GM12878 (cell line): ENCODE measurements around the gene PCARE. TPM values are rescaled to one million over a fixed set of nuclear protein-coding genes. Genes with fewer than 3 reads are reported as not detected.

Experiments used
- ATAC-seq: fragments of 200-7000 bp; cut with Tn5 transposase; 3 replicates; pipeline ENCODE4 v1.9.1; 2020; ENCODE audit warnings: mild to moderate bottlenecking, moderate library complexity
- BruUV-seq: library from RNA; stranded (reverse); fragments of 400-500 nt; replicated peaks from 2 replicates; lab custom pipeline; 2021; lab: Mats Ljungman, UMichigan
- CTCF ChIA-PET: fragments of 300-600 bp; sonication (Branson Sonifier 250); formaldehyde crosslinking; extraction: SDS; loops from one replicate; lab custom pipeline; 2021; ENCODE audit warnings: inconsistent platforms; lab: Yijun Ruan, JAX
- POLR2A ChIA-PET: fragments of 350-600 bp; formaldehyde crosslinking; extraction: SDS; loops from one replicate; lab custom pipeline; 2021; ENCODE audit warnings: inconsistent platforms; lab: Charles Lee
- RAD21 ChIA-PET: fragments of 300-600 bp; sonication (Branson Sonifier 250); formaldehyde crosslinking; loops from one replicate; lab custom pipeline; 2023; ENCODE audit warnings: antibody characterized with exemption; ENCODE audit not compliant: unreplicated experiment; lab: Charles Lee
- SMC1A ChIA-PET: fragments of 300-600 bp; sonication (Branson Sonifier 250); formaldehyde crosslinking; loops from one replicate; lab custom pipeline; 2023; ENCODE audit not compliant: unreplicated experiment, uncharacterized antibody; lab: Charles Lee
- DNase-seq: peaks from one replicate; pipeline ENCODE4 v3.0.0-alpha.2; 2011; ENCODE audit warnings: low read depth, low spot score
- FAIRE-seq: peaks from 3 replicates; lab custom pipeline; 2011; peaks lifted over from hg19 to GRCh38; lab: Jason Lieb, UNC
- H2AFZ ChIP-seq: 2 replicates; pipeline ENCODE4 v1.6.0; 2011; ENCODE audit warnings: low read depth, low read length, control low read depth; ENCODE audit not compliant: control insufficient read depth
- H3K27ac ChIP-seq: 2 replicates; pipeline ENCODE4 v1.5.1; 2011; ENCODE audit warnings: control low read depth; ENCODE audit not compliant: control insufficient read depth, insufficient read depth
- H3K27me3 ChIP-seq, 2 experiments: replicated peaks in 1 of 2; 2 replicates each; pipeline versions ENCODE4 v1.6.0 to v1.6.1; 2011; ENCODE audit warnings: low read length in 1 of 2; ENCODE audit not compliant: control insufficient read depth in 2 of 2, insufficient read depth in 2 of 2
- H3K36me3 ChIP-seq, 2 experiments: 2 replicates each; pipeline ENCODE4 v1.5.1; 2011; ENCODE audit warnings: low read length in 1 of 2; ENCODE audit not compliant: control insufficient read depth in 2 of 2, insufficient read depth in 2 of 2
- H3K4me1 ChIP-seq: 2 replicates; pipeline ENCODE4 v1.6.1; 2011; ENCODE audit warnings: mild to moderate bottlenecking, low read length, moderate library complexity, mixed read lengths; ENCODE audit not compliant: control insufficient read depth, insufficient read depth
- H3K4me2 ChIP-seq: 2 replicates; pipeline ENCODE4 v1.6.0; 2011; ENCODE audit warnings: control low read depth; ENCODE audit not compliant: control insufficient read depth, insufficient read depth
- H3K4me3 ChIP-seq: fragments of 200-600 bp; sonication (generic); 2 replicates; pipeline ENCODE4 v1.5.1; 2016
- H3K79me2 ChIP-seq: 2 replicates; pipeline ENCODE4 v1.6.0; 2011; ENCODE audit warnings: low read length; ENCODE audit not compliant: control insufficient read depth, insufficient read depth
- H3K9ac ChIP-seq: 2 replicates; pipeline ENCODE4 v1.8.0; 2011; ENCODE audit warnings: low read length, control low read depth, mixed read lengths; ENCODE audit not compliant: control insufficient read depth, insufficient read depth
- H3K9me3 ChIP-seq: replicated peaks from 3 replicates; pipeline ENCODE4 v1.5.1; 2011; ENCODE audit warnings: mild to moderate bottlenecking, low read length; ENCODE audit not compliant: control insufficient read depth, insufficient read depth
- H4K20me1 ChIP-seq: 2 replicates; pipeline ENCODE4 v1.6.0; 2011; ENCODE audit not compliant: control insufficient read depth, insufficient read depth
- EZH2 ChIP-seq: IDR thresholded peaks from 2 replicates; pipeline ENCODE4 v1.6.1; 2012; ENCODE audit warnings: low read depth, mild to moderate bottlenecking, control low read depth, inconsistent platforms, low read length, borderline replicate concordance; ENCODE audit not compliant: control insufficient read depth
- HDAC6 ChIP-seq: fragments of 200-600 bp; sonication (generic); IDR thresholded peaks from one replicate; pipeline ENCODE4 v1.8.0; 2017; ENCODE audit warnings: antibody characterized with exemption; ENCODE audit not compliant: unreplicated experiment
- SIN3A ChIP-seq: IDR thresholded peaks from 2 replicates; pipeline ENCODE4 v1.6.1; 2012; ENCODE audit warnings: low read depth, low read length, improper control_type of control experiment
- SIX5 ChIP-seq: IDR thresholded peaks from 2 replicates; pipeline ENCODE4 v1.6.1; 2011; ENCODE audit warnings: mild to moderate bottlenecking, low read depth, low read length, moderate library complexity; ENCODE audit not compliant: severe bottlenecking
- TCF7 ChIP-seq: IDR thresholded peaks from 2 replicates; pipeline ENCODE4 v1.6.1; 2014; ENCODE audit warnings: antibody characterized with exemption, borderline replicate concordance
- WGBS: methylation state at CpG from one replicate; pipeline ENCODE4 v1.1.6; 2016; ENCODE audit warnings: low lambda C conversion rate; ENCODE audit not compliant: insufficient replicate concordance, insufficient coverage; ENCODE audit errors: missing lambda C conversion rate; 5-methylcytosine and 5-hydroxymethylcytosine counted together
- in situ Hi-C: fragments of 300-500 bp; cut with MboI; formaldehyde crosslinking; loops from 9 replicates; pipeline ENCODE4 v1.14.3; 2018; ENCODE audit warnings: mixed read lengths
- intact Hi-C: fragments of 100-400 bp; cut with micrococcal nuclease; formaldehyde crosslinking; loops from one replicate; pipeline ENCODE4 v1.14.2; 2022; ENCODE audit not compliant: unreplicated experiment
- polyA plus RNA-seq, 11 experiments: library from polyadenylated mRNA; depleted of rRNA in 4 of 11; unstranded in 6 of 11; stranded (reverse) in 5 of 11; fragments of >200 nt; fragmentation: Nextera tagmentation in 4 of 11; fragmentation: Illumina TruSeq in 1 of 11; extraction: Ambion mirVana in 4 of 11; extraction: Trizol in 1 of 11; gene quantifications; 1 replicate in 1 of 11; 2 replicates in 10 of 11; pipeline versions ENCODE4 v1.2.1 to v1.2.3, GENCODE V29; 2011 to 2016; ENCODE audit warnings: inconsistent platforms in 2 of 11, missing spikeins in 2 of 11, low read depth in 1 of 11
- total RNA-seq, 4 experiments: library from RNA; depleted of rRNA in 3 of 4; stranded (reverse); fragments of >200 nt in 3 of 4; fragmentation: Illumina TruSeq in 1 of 4; extraction: Trizol in 1 of 4; gene quantifications; 2 replicates each; pipeline versions ENCODE4 v1.2.1 to v1.2.3, GENCODE V29; 2013 to 2021
- TF ChIP-seq, protein P1 (sequence below): fragments of 450-650 bp; IDR thresholded peaks from 2 replicates; pipeline ENCODE4 v1.6.1; 2014; ENCODE audit warnings: mild to moderate bottlenecking
- TF ChIP-seq, protein P2 (sequence below): fragments of 450-650 bp; IDR thresholded peaks from 2 replicates; pipeline ENCODE4 v1.6.1; 2016; ENCODE audit warnings: mild to moderate bottlenecking

PCARE gene
- total and polyA plus RNA-seq, 10 of the 15 experiments (the other 5 are each of a cell fraction or from before 2014, with no cell fraction given) = 0.04 to 0.08 (median 0.06) TPM; not detected in 5

DNA sequence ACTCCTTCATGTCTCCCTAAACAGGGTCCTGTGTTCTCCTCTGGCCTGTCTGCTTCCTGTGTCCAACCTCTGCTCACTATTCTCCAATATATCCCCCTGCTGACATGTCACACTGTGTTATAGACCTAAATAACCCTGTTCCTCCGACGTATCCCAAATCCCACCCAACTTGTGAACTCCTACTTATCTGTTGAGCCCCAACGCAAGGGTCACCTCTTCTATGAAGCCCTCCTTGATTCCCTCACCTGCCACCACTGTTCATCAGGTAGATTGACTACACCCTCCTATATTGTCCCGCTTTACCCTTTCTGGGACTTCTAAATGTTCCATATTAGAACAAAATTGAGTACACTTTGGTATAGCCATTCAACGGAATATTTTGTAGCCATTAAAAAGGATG, 42.1 kb downstream of the PCARE start:
- intact Hi-C loops = no loop called here
- TF ChIP-seq HDAC6 = no peak
- TF ChIP-seq, protein P1, sequence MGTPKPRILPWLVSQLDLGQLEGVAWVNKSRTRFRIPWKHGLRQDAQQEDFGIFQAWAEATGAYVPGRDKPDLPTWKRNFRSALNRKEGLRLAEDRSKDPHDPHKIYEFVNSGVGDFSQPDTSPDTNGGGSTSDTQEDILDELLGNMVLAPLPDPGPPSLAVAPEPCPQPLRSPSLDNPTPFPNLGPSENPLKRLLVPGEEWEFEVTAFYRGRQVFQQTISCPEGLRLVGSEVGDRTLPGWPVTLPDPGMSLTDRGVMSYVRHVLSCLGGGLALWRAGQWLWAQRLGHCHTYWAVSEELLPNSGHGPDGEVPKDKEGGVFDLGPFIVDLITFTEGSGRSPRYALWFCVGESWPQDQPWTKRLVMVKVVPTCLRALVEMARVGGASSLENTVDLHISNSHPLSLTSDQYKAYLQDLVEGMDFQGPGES = no peak
- no peak for TF ChIP-seq TCF7
- ChIA-PET RAD21 (no interaction called here), CTCF (no interaction called here), SMC1A (no interaction called here), POLR2A (no interaction called here)
- no TSS peak for BruUV-seq
- in situ Hi-C loops = no loop called here
- Histone ChIP-seq H3K4me2 (no peak overlapping the region), H4K20me1 (no peaks in the 10 kb centered on the region), H3K79me2 (no peaks in the 10 kb centered on the region), H3K4me3 (no peak overlapping the region), H3K9me3 (no peaks in the 10 kb centered on the region), H2AFZ (no peak overlapping the region), H3K36me3 (no peaks in the 10 kb centered on the region), H3K27ac (no peak overlapping the region), H3K27me3 (no peaks in the 10 kb centered on the region), H3K4me1 (no peaks in the 10 kb centered on the region), H3K9ac (no peak overlapping the region)
- ATAC-seq (no peak), FAIRE-seq (no peak), DNase-seq (no peak)
- 66% methylated on average over 5 of the region's 5 CpGs for WGBS

GRCh38 chr2:29031046-29031445, 43.3 kb downstream of the PCARE start:
- no peaks in the 10 kb centered on the region for H4K20me1 ChIP-seq
- H3K4me3 ChIP-seq = no peak overlapping the region
- H3K27me3 ChIP-seq = 0 out of 4 replicates have a peak, but pooled peaks cover 0 to 3% of the 10 kb centered on the region in 2 experiments
- BruUV-seq = no TSS peak
- ATAC-seq = no peak
- no peaks in the 10 kb centered on the region for H3K4me1 ChIP-seq
- FAIRE-seq = no peak
- ChIA-PET SMC1A (no interaction called here), RAD21 (no interaction called here), CTCF (no interaction called here), POLR2A (no interaction called here)
- H3K9me3 ChIP-seq = no peaks in the 10 kb centered on the region
- H3K4me2 ChIP-seq = no peak overlapping the region
- DNase-seq = no peak
- TF ChIP-seq SIX5 = no peak
- no peak for TF ChIP-seq TCF7
- TF ChIP-seq, protein P2, sequence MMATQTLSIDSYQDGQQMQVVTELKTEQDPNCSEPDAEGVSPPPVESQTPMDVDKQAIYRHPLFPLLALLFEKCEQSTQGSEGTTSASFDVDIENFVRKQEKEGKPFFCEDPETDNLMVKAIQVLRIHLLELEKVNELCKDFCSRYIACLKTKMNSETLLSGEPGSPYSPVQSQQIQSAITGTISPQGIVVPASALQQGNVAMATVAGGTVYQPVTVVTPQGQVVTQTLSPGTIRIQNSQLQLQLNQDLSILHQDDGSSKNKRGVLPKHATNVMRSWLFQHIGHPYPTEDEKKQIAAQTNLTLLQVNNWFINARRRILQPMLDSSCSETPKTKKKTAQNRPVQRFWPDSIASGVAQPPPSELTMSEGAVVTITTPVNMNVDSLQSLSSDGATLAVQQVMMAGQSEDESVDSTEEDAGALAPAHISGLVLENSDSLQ = no peak
- no peak for TF ChIP-seq SIN3A
- TF ChIP-seq EZH2 = no peak
- H3K9ac ChIP-seq = no peak overlapping the region
- in situ Hi-C loops (no loop called here), intact Hi-C loops (no loop called here)
- no peak overlapping the region for H3K27ac ChIP-seq
- no peak overlapping the region for H2AFZ ChIP-seq
- H3K36me3 ChIP-seq = no peaks in the 10 kb centered on the region
- H3K79me2 ChIP-seq = no peaks in the 10 kb centered on the region
